Stomach (tissue), 4 donors: ENCODE results near the gene R3HDM2.

ENCODE experiments used
- POLR2A ChIP-seq, 4 donors: fragments of 450-650 bp; IDR thresholded peaks; one replicate each; pipeline ENCODE4 v1.6.1; 2016; ENCODE audit warnings: antibody characterized with exemption in 4 of 4, control low read depth in 2 of 4, mild to moderate bottlenecking in 1 of 4, moderate library complexity in 1 of 4
- POLR2AphosphoS5 ChIP-seq, 3 donors: sonication (generic); formaldehyde crosslinking; IDR thresholded peaks; one replicate each; pipeline ENCODE4 v1.6.1; 2016; ENCODE audit warnings: antibody characterized with exemption in 3 of 3
- TF ChIP-seq, protein P1 (sequence below), 7 experiments: fragments of 450-650 bp in 4 of 7; fragments of 200-600 bp in 3 of 7; sonication (generic) in 3 of 7; IDR thresholded peaks; one replicate each; pipeline ENCODE4 v1.5.1; 2016 to 2019; ENCODE audit warnings: antibody characterized with exemption in 7 of 7, control low read depth in 2 of 7, mild to moderate bottlenecking in 1 of 7

DNA sequence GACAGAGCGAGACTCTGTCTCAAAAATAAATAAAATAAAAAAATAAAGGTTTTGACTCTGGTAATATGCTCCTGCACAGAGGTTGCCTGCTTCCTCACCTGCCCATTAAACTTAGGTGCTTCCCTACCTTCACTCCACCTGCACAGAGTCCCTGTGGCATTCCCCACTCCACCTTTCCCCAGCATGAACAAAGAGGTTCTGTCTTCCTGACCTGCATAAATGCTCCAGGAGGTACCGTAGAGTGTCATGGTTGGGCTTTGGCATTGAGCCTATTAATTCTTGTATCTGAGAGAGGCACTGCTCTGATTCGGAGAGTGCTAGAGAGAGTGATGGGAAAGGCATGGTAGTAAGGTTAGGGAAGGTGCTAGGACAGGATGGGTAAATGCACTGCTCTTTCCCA lies 42.5 kb upstream of the R3HDM2 start:
- TF ChIP-seq, protein P1, sequence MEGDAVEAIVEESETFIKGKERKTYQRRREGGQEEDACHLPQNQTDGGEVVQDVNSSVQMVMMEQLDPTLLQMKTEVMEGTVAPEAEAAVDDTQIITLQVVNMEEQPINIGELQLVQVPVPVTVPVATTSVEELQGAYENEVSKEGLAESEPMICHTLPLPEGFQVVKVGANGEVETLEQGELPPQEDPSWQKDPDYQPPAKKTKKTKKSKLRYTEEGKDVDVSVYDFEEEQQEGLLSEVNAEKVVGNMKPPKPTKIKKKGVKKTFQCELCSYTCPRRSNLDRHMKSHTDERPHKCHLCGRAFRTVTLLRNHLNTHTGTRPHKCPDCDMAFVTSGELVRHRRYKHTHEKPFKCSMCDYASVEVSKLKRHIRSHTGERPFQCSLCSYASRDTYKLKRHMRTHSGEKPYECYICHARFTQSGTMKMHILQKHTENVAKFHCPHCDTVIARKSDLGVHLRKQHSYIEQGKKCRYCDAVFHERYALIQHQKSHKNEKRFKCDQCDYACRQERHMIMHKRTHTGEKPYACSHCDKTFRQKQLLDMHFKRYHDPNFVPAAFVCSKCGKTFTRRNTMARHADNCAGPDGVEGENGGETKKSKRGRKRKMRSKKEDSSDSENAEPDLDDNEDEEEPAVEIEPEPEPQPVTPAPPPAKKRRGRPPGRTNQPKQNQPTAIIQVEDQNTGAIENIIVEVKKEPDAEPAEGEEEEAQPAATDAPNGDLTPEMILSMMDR (IDR thresholded peaks at IDR 0.05) = no peak
- TF ChIP-seq POLR2A (IDR thresholded peaks at IDR 0.05) = no peak
- TF ChIP-seq POLR2AphosphoS5 (IDR thresholded peaks at IDR 0.05) = no peak
